ENCODE data around the gene TRIM31.

- TF ChIP-seq CTCF (IDR thresholded peaks at IDR 0.05) (no peak), RAD21 (IDR thresholded peaks at IDR 0.05; ENCODE audit: low read length) (no peak), CHD2 (IDR thresholded peaks at IDR 0.05; ENCODE audit: low read length, partially characterized antibody) (no peak)
Observed at GRCh38 chr6:30075094-30075789, 37.6 kb downstream of the TRIM31 start, which contains the start of gene RNF39.
